Activated T-helper 17 cell treated with anti-CD3 and anti-CD28 coated beads, Interleukin-2, amount 50 U/mL, for 72 hours (primary cell): ENCODE data around the gene TUBB8. TPM values are rescaled to one million over a fixed set of nuclear protein-coding genes. Genes with fewer than 3 reads are reported as not detected.

Experiments used
- total RNA-seq, 2 donors: library from RNA; stranded (reverse); gene quantifications; one replicate each; pipeline ENCODE4 v1.2.3, GENCODE V29; 2022

Gene TUBB8
- total RNA-seq, 2 donors from 2014 or later, result not detected

Other genes with a start within 250 kb of the TUBB8 start
- 10 to 100 TPM; 14.2 to 23.4 TPM for gene ZMYND11, start 86.2 kb upstream of the TUBB8 start, total RNA-seq